Vagina (tissue), 2 donors: ENCODE results near the gene MSI2. TPM values are rescaled to one million over a fixed set of nuclear protein-coding genes. Genes with fewer than 3 reads are reported as not detected.

Source experiments
- DNase-seq, 2 donors: peaks; one replicate each; pipeline ENCODE4 v3.0.0-alpha.2; 2017; ENCODE audit errors: extremely low spot score in 2 of 2
- H3K27ac ChIP-seq: fragments of 200-600 bp; sonication (generic); one replicate; pipeline ENCODE4 v1.5.1; 2019
- H3K27me3 ChIP-seq: fragments of 200-600 bp; sonication (generic); one replicate; pipeline ENCODE4 v1.5.1; 2019
- H3K36me3 ChIP-seq, 2 donors: fragments of 200-600 bp; sonication (generic); one replicate each; pipeline ENCODE4 v1.5.1; 2017 to 2019
- H3K4me1 ChIP-seq: fragments of 200-600 bp; sonication (generic); one replicate; pipeline ENCODE4 v1.5.1; 2019
- H3K4me3 ChIP-seq, 2 donors: fragments of 200-600 bp; sonication (generic); 1 replicate in 1 of 2; 2 replicates in 1 of 2; pipeline ENCODE4 v1.5.1; 2016 to 2019
- H3K9me3 ChIP-seq: fragments of 200-600 bp; sonication (generic); one replicate; pipeline ENCODE4 v1.5.1; 2019
- CTCF ChIP-seq, 3 experiments: fragments of 450-650 bp in 2 of 3; fragments of 200-600 bp in 1 of 3; sonication (generic) in 1 of 3; IDR thresholded peaks; one replicate each; pipeline ENCODE4 v1.5.1; 2017 to 2019; ENCODE audit warnings: antibody characterized with exemption in 3 of 3, mild to moderate bottlenecking in 2 of 3, moderate library complexity in 2 of 3
- POLR2A ChIP-seq, 2 donors: fragments of 450-650 bp; IDR thresholded peaks; one replicate each; pipeline ENCODE4 v1.6.1; 2017; ENCODE audit warnings: antibody characterized with exemption in 2 of 2, mild to moderate bottlenecking in 2 of 2, moderate library complexity in 2 of 2
- POLR2AphosphoS5 ChIP-seq, 2 donors: sonication (generic); formaldehyde crosslinking; IDR thresholded peaks; one replicate each; pipeline ENCODE4 v1.9.0; 2017; ENCODE audit warnings: antibody characterized with exemption in 2 of 2, mild to moderate bottlenecking in 2 of 2, low read depth in 1 of 2; ENCODE audit not compliant: insufficient read depth in 1 of 2
- intact Hi-C: fragments of 100-400 bp; cut with DNase I; formaldehyde crosslinking; loops from one replicate; pipeline ENCODE4 v1.15.1; 2023
- total RNA-seq: library from RNA; depleted of rRNA; stranded (reverse); fragments of >200 nt; gene quantifications from one replicate; pipeline ENCODE4 v1.2.3, GENCODE V29; 2016

The MSI2 gene
- total RNA-seq, 1 donor from 2014 or later: 27.3 TPM

- intact Hi-C loops: no loop called here
- Histone ChIP-seq H3K36me3 (no peaks in the 10 kb centered on the region), H3K27me3 (no peaks in the 10 kb centered on the region), H3K4me1 (no peaks in the 10 kb centered on the region), H3K9me3 (peaks cover 3% of the 10 kb centered on the region), H3K27ac (no peak overlapping the region), H3K4me3 (no peak overlapping the region)
- TF ChIP-seq POLR2A (IDR thresholded peaks at IDR 0.05) (no peak), POLR2AphosphoS5 (IDR thresholded peaks at IDR 0.05; ENCODE audit: insufficient read depth in 1 of 2, low read depth in 1 of 2) (no peak), CTCF (IDR thresholded peaks at IDR 0.05) (no peak)
- no peak for DNase-seq
Measured at GRCh38 chr17:57225127-57225526, 31.2 kb upstream of the MSI2 start.

GRCh38 chr17:57226793-57227192, 29.5 kb upstream of the MSI2 start:
- no peak overlapping the region for H3K27ac ChIP-seq
- TF ChIP-seq POLR2A (IDR thresholded peaks at IDR 0.05): no peak
- TF ChIP-seq POLR2AphosphoS5 (IDR thresholded peaks at IDR 0.05; ENCODE audit: insufficient read depth in 1 of 2, low read depth in 1 of 2): no peak
- no peak for TF ChIP-seq CTCF (IDR thresholded peaks at IDR 0.05)
- no peak for DNase-seq
- H3K4me1 ChIP-seq: no peaks in the 10 kb centered on the region
- H3K36me3 ChIP-seq: no peaks in the 10 kb centered on the region
- no peaks in the 10 kb centered on the region for H3K27me3 ChIP-seq
- intact Hi-C loops: no loop called here
- no peak overlapping the region for H3K4me3 ChIP-seq
- peaks cover 3% of the 10 kb centered on the region for H3K9me3 ChIP-seq

- DNase-seq: no peak
- Histone ChIP-seq H3K9me3 (no peaks in the 10 kb centered on the region), H3K27ac (no peak overlapping the region), H3K4me3 (no peak overlapping the region), H3K36me3 (no peaks in the 10 kb centered on the region), H3K27me3 (no peaks in the 10 kb centered on the region), H3K4me1 (no peaks in the 10 kb centered on the region)
- intact Hi-C loops: no loop called here
- no peak for TF ChIP-seq CTCF (IDR thresholded peaks at IDR 0.05)
- TF ChIP-seq POLR2AphosphoS5 (IDR thresholded peaks at IDR 0.05; ENCODE audit: insufficient read depth in 1 of 2, low read depth in 1 of 2): no peak
- no peak for TF ChIP-seq POLR2A (IDR thresholded peaks at IDR 0.05)
Measured at GRCh38 chr17:57228911-57229310, 27.4 kb upstream of the MSI2 start.

DNA sequence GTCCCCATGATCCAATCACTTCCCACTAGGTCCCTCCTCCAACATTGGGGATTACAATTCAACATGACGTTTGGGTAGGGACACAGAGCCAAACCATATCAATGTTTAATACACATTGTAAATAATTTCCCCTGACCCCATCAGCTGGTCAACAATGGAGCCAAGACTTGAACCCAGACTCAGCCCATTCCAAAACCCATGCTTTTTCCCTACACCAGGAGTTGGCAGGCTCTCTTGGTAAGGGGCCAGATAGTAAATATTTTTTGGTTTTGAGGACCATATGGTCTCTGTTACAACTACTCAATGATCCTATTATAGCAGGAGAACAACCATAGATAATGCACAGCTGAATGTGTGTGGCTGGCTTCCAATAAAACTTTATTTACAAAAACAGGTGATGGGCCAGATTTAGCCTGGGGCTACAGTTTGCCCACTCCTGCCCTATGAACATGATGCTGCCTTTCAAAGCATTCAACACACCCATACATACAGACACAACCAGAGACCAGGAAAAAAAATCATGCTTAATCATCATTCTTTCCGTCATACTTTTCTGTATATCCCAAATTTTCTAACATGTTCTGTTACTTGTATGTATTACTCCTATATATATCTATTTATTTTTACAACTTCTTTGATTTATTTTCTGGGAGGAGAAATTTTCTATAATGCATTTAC, 22.1 kb upstream of the MSI2 start:
- no peaks in the 10 kb centered on the region for H3K4me1 ChIP-seq
- TF ChIP-seq POLR2AphosphoS5 (IDR thresholded peaks at IDR 0.05; ENCODE audit: insufficient read depth in 1 of 2, low read depth in 1 of 2): no peak
- TF ChIP-seq CTCF (IDR thresholded peaks at IDR 0.05): no peak
- TF ChIP-seq POLR2A (IDR thresholded peaks at IDR 0.05): no peak
- no peak overlapping the region for H3K4me3 ChIP-seq
- intact Hi-C loops: loop anchor here (10.0 kb wide), 1 partner anchor 441 kb away; no protein-coding TSS in a partner anchor
- H3K27me3 ChIP-seq: no peaks in the 10 kb centered on the region
- no peaks in the 10 kb centered on the region for H3K36me3 ChIP-seq
- DNase-seq: no peak
- H3K9me3 ChIP-seq: no peaks in the 10 kb centered on the region
- H3K27ac ChIP-seq: no peak overlapping the region

- Histone ChIP-seq H3K27ac (no peak overlapping the region), H3K36me3 (no peaks in the 10 kb centered on the region), H3K27me3 (no peaks in the 10 kb centered on the region), H3K4me1 (no peaks in the 10 kb centered on the region), H3K4me3 (no peak overlapping the region), H3K9me3 (no peaks in the 10 kb centered on the region)
- intact Hi-C loops: loop anchor here (10.0 kb wide), 1 partner anchor 440 kb away; no protein-coding TSS in a partner anchor
- no peak for TF ChIP-seq POLR2A (IDR thresholded peaks at IDR 0.05)
- TF ChIP-seq CTCF (IDR thresholded peaks at IDR 0.05): no peak
- TF ChIP-seq POLR2AphosphoS5 (IDR thresholded peaks at IDR 0.05; ENCODE audit: insufficient read depth in 1 of 2, low read depth in 1 of 2): no peak
- DNase-seq: no peak
Measured at GRCh38 chr17:57234739-57235092, 21.6 kb upstream of the MSI2 start.
